Large intestine (tissue), 3 donors: Measurements from ENCODE around the gene PCDHGA4. TPM values are rescaled to one million over a fixed set of nuclear protein-coding genes. Genes with fewer than 3 reads are reported as not detected.

ENCODE experiments used
- DNase-seq, 2 donors: peaks; one replicate each; pipeline versions ENCODE4 v3.0.0 to v3.0.0-alpha.2; 2013
- H3K27ac ChIP-seq: one replicate; pipeline ENCODE4 v1.5.1; 2013; ENCODE audit warnings: low read length
- H3K27me3 ChIP-seq: 2 replicates; pipeline ENCODE4 v1.6.1; 2013; ENCODE audit warnings: low read length; ENCODE audit not compliant: control insufficient read depth, insufficient read depth
- H3K36me3 ChIP-seq: 2 replicates; pipeline ENCODE4 v1.6.1; 2013; ENCODE audit warnings: low read length; ENCODE audit not compliant: control insufficient read depth, insufficient read depth
- H3K4me1 ChIP-seq: one replicate; pipeline ENCODE4 v1.6.1; 2013; ENCODE audit warnings: low read length; ENCODE audit not compliant: control insufficient read depth, insufficient read depth
- H3K4me3 ChIP-seq: one replicate; pipeline ENCODE4 v1.5.1; 2013; ENCODE audit warnings: low read length
- H3K9me3 ChIP-seq: one replicate; pipeline ENCODE4 v1.6.1; 2013; ENCODE audit warnings: mild to moderate bottlenecking, low read depth, low read length, moderate library complexity; ENCODE audit not compliant: control insufficient read depth
- WGBS: methylation state at CpG from one replicate; pipeline ENCODE4 v1.1.5; 2013; ENCODE audit warnings: low lambda C conversion rate; ENCODE audit not compliant: insufficient coverage; 5-methylcytosine and 5-hydroxymethylcytosine counted together
- polyA plus RNA-seq: library from polyadenylated mRNA; unstranded; fragments of 120-200 nt; gene quantifications from one replicate; pipeline ENCODE4 v1.2.1, GENCODE V29; 2013

The PCDHGA4 gene
- polyA plus RNA-seq, 1 donor: 0.79 TPM

- Histone ChIP-seq H3K27me3 (peaks cover 47% of the 10 kb centered on the region), H3K27ac (no peak overlapping the region), H3K36me3 (no peaks in the 10 kb centered on the region), H3K4me3 (no peak overlapping the region), H3K4me1 (no peaks in the 10 kb centered on the region), H3K9me3 (peaks cover 52% of the 10 kb centered on the region)
- DNase-seq: no peak
- no CpG with 5 or more reads among the region's 15 CpGs for WGBS
These were observed 43.8 kb downstream of the PCDHGA4 start for GRCh38 chr5:141398608-141399007.

- no peaks in the 10 kb centered on the region for H3K4me1 ChIP-seq
- peaks cover 46% of the 10 kb centered on the region for H3K9me3 ChIP-seq
- DNase-seq: no peak
- H3K27ac ChIP-seq: no peak overlapping the region
- H3K4me3 ChIP-seq: no peak overlapping the region
- WGBS: no CpG with 5 or more reads among the region's 61 CpGs
- no peaks in the 10 kb centered on the region for H3K36me3 ChIP-seq
- peaks cover 49% of the 10 kb centered on the region for H3K27me3 ChIP-seq
These were observed 44.9 kb downstream of the PCDHGA4 start for GRCh38 chr5:141399555-141400258.

- WGBS: no CpG with 5 or more reads among the region's 27 CpGs
- Histone ChIP-seq H3K4me1 (no peaks in the 10 kb centered on the region), H3K36me3 (no peaks in the 10 kb centered on the region), H3K27ac (no peak within 1 kb of the TSS), H3K27me3 (peaks cover 53% of the 10 kb centered on the region), H3K4me3 (no peak within 1 kb of the TSS), H3K9me3 (peaks cover 41% of the 10 kb centered on the region)
- no peak for DNase-seq
These were observed 47.9 kb downstream of the PCDHGA4 start, which contains the start of gene PCDHGA9 for GRCh38 chr5:141402553-141403243. PCDHGA9 (plus strand) TSS chr5:141402778; CDS start chr5:141402953, 175 bp downstream.

GRCh38 chr5:141403387-141403786, 48.6 kb downstream of the PCDHGA4 start:
- Histone ChIP-seq H3K27me3 (peaks cover 57% of the 10 kb centered on the region), H3K9me3 (peaks cover 44% of the 10 kb centered on the region), H3K4me1 (no peaks in the 10 kb centered on the region), H3K4me3 (no peak overlapping the region), H3K27ac (no peak overlapping the region), H3K36me3 (no peaks in the 10 kb centered on the region)
- WGBS: no CpG with 5 or more reads among the region's 22 CpGs
- no peak for DNase-seq

Other genes with a start within 250 kb of the PCDHGA4 start
- 1.6 TPM for gene PCDHB4, start 233.2 kb upstream of the PCDHGA4 start, polyA plus RNA-seq
- 2.1 TPM for gene PCDHB5, start 219.8 kb upstream of the PCDHGA4 start, polyA plus RNA-seq
- 0.96 TPM for gene PCDHB6, start 205.0 kb upstream of the PCDHGA4 start, polyA plus RNA-seq
- 1.3 TPM for gene PCDHB7, start 182.4 kb upstream of the PCDHGA4 start, polyA plus RNA-seq
- 0.67 TPM for gene PCDHB8, start 177.2 kb upstream of the PCDHGA4 start, polyA plus RNA-seq
- 1.1 TPM for gene PCDHB16, start 172.6 kb upstream of the PCDHGA4 start, polyA plus RNA-seq
- gene PCDHB9, start 167.9 kb upstream of the PCDHGA4 start, polyA plus RNA-seq: 0.73 TPM
- gene PCDHB10, start 162.7 kb upstream of the PCDHGA4 start, polyA plus RNA-seq: 2.9 TPM
- 1.1 TPM for gene PCDHB11, start 155.4 kb upstream of the PCDHGA4 start, polyA plus RNA-seq
- gene PCDHB12, start 146.3 kb upstream of the PCDHGA4 start, polyA plus RNA-seq: 1.2 TPM
- 1.4 TPM for gene PCDHB13, start 141.1 kb upstream of the PCDHGA4 start, polyA plus RNA-seq
- 2.7 TPM for gene PCDHB14, start 131.7 kb upstream of the PCDHGA4 start, polyA plus RNA-seq
- gene PCDHB15, start 109.6 kb upstream of the PCDHGA4 start, polyA plus RNA-seq: 3.0 TPM
- gene SLC25A2, start 51.0 kb upstream of the PCDHGA4 start, polyA plus RNA-seq: 0.04 TPM
- gene TAF7, start 34.2 kb upstream of the PCDHGA4 start, polyA plus RNA-seq: 88.9 TPM
- 0.30 TPM for gene PCDHGA1, start 24.5 kb upstream of the PCDHGA4 start, polyA plus RNA-seq
- gene PCDHGA2, start 16.3 kb upstream of the PCDHGA4 start, polyA plus RNA-seq: 1.3 TPM
- gene PCDHGA3, start 11.2 kb upstream of the PCDHGA4 start, polyA plus RNA-seq: 0.96 TPM
- gene PCDHGB1, start 4.9 kb upstream of the PCDHGA4 start, polyA plus RNA-seq: 0.52 TPM
- gene PCDHGB2, start 5.0 kb downstream of the PCDHGA4 start, polyA plus RNA-seq: 1.0 TPM
- gene PCDHGA5, start 9.1 kb downstream of the PCDHGA4 start, polyA plus RNA-seq: 1.5 TPM
- 0.85 TPM for gene PCDHGB3, start 15.2 kb downstream of the PCDHGA4 start, polyA plus RNA-seq
- 1.9 TPM for gene PCDHGA6, start 18.9 kb downstream of the PCDHGA4 start, polyA plus RNA-seq
- 0.69 TPM for gene PCDHGA7, start 27.7 kb downstream of the PCDHGA4 start, polyA plus RNA-seq
- gene PCDHGB4, start 32.7 kb downstream of the PCDHGA4 start, polyA plus RNA-seq: 1.4 TPM
- gene PCDHGA8, start 37.6 kb downstream of the PCDHGA4 start, polyA plus RNA-seq: 0.19 TPM
- 1.8 TPM for gene PCDHGB5, start 42.9 kb downstream of the PCDHGA4 start, polyA plus RNA-seq
- 1.9 TPM for gene PCDHGA9, start 47.8 kb downstream of the PCDHGA4 start, polyA plus RNA-seq
- 2.9 TPM for gene PCDHGB6, start 53.0 kb downstream of the PCDHGA4 start, polyA plus RNA-seq
- 2.1 TPM for gene PCDHGA10, start 58.0 kb downstream of the PCDHGA4 start, polyA plus RNA-seq
- gene PCDHGB7, start 62.7 kb downstream of the PCDHGA4 start, polyA plus RNA-seq: 3.6 TPM
- gene PCDHGA11, start 66.0 kb downstream of the PCDHGA4 start, polyA plus RNA-seq: 1.4 TPM
- gene PCDHGA12, start 75.5 kb downstream of the PCDHGA4 start, polyA plus RNA-seq: 0.81 TPM
- 30.4 TPM for gene PCDHGC3, start 120.9 kb downstream of the PCDHGA4 start, polyA plus RNA-seq
- gene PCDHGC4, start 130.0 kb downstream of the PCDHGA4 start, polyA plus RNA-seq: 1.7 TPM
- gene PCDHGC5, start 134.1 kb downstream of the PCDHGA4 start, polyA plus RNA-seq: 0.39 TPM